ACHN (cell line): ENCODE results near the gene NDUFAF3.
"Not testable (repeated sequence)": the region's sequence is repeated elsewhere in the genome, so short reads cannot be mapped to it uniquely, and the experiment has no call there.

Experiments
- DNase-seq: peaks from one replicate; pipeline ENCODE4 v3.0.0-alpha.2; 2015
- in situ Hi-C: cut with HindIII; loops from 2 replicates; pipeline ENCODE4 v1.10.0; 2017; ENCODE audit warnings: low sequenced_read_pairs, low pct_ligation_motif_present, low pct_unique_long_range_greater_than_20kb

NDUFAF3 gene

GRCh38 chr3:48997714-48998637 lies 23.9 kb upstream of the NDUFAF3 start:
- DNase-seq: no peak
- in situ Hi-C loops: no loop called here

GRCh38 chr3:48999085-48999858 lies 22.6 kb upstream of the NDUFAF3 start:
- in situ Hi-C loops: no loop called here
- no peak for DNase-seq

- in situ Hi-C loops: no loop called here
These were observed 20.8 kb upstream of the NDUFAF3 start for GRCh38 chr3:49001155-49001554.

GRCh38 chr3:49004352-49005302 lies 17.3 kb upstream of the NDUFAF3 start:
- DNase-seq: no peak
- in situ Hi-C loops: no loop called here

More at GRCh38 chr3:49001155-49001554, 20.8 kb upstream of the NDUFAF3 start:
- no peak for DNase-seq

- DNase-seq: no peak
- in situ Hi-C loops: no loop called here
These were observed 16.6 kb upstream of the NDUFAF3 start for GRCh38 chr3:49005303-49005680.

GRCh38 chr3:49005998-49006397 lies 15.9 kb upstream of the NDUFAF3 start:
- DNase-seq: no peak
- in situ Hi-C loops: no loop called here

- in situ Hi-C loops: no loop called here
- peak; percentile 40 for DNase-seq
These were observed 15.4 kb upstream of the NDUFAF3 start for GRCh38 chr3:49006408-49007067.

- in situ Hi-C loops: no loop called here
- peak; percentile 95 for DNase-seq
These were observed 14.7 kb upstream of the NDUFAF3 start, which contains the start of gene WDR6 for GRCh38 chr3:49007068-49007770. Gene WDR6, plus strand, starts transcription at chr3:49007391. Its CDS starts 41 bp downstream, at chr3:49007432.

- in situ Hi-C loops: no loop called here
- peak; percentile 85 for DNase-seq
These were observed 14.0 kb upstream of the NDUFAF3 start for GRCh38 chr3:49007771-49008528.

GRCh38 chr3:49008627-49009026 lies 13.3 kb upstream of the NDUFAF3 start:
- in situ Hi-C loops, DNase-seq: not testable (repeated sequence)

- DNase-seq: no peak
- in situ Hi-C loops: no loop called here
These were observed 12.5 kb upstream of the NDUFAF3 start for GRCh38 chr3:49009396-49009795.

GRCh38 chr3:49012441-49013017 lies 9.4 kb upstream of the NDUFAF3 start:
- DNase-seq: no peak
- in situ Hi-C loops: no loop called here

GRCh38 chr3:49013113-49013737 lies 8.7 kb upstream of the NDUFAF3 start:
- no peak for DNase-seq
- in situ Hi-C loops: no loop called here

- in situ Hi-C loops: no loop called here
- peak; percentile 42 for DNase-seq
These were observed 7.9 kb upstream of the NDUFAF3 start for GRCh38 chr3:49013738-49014660.

- in situ Hi-C loops: no loop called here
- DNase-seq: no peak
These were observed 6.8 kb upstream of the NDUFAF3 start for GRCh38 chr3:49015072-49015471.
